ENCODE data around the gene POLR3A.

GRCh38 chr10:78007172-78007571 is 22.1 kb downstream of the POLR3A start:
- TF ChIP-seq CTCF (IDR thresholded peaks at IDR 0.05) (no peak), POLR2A (IDR thresholded peaks at IDR 0.05) (no peak)

All from esophagus squamous epithelium (tissue), 4 donors.